A673 (cell line): ENCODE measurements around the gene TREML4.

Experiments used
- EZH2 ChIP-seq: fragments of 200-600 bp; sonication (generic); IDR thresholded peaks from 2 replicates; pipeline ENCODE4 v1.6.1; 2017; ENCODE audit warnings: borderline replicate concordance, low read depth, mild to moderate bottlenecking, mixed read lengths, antibody characterized with exemption, low read length; ENCODE audit not compliant: poor library complexity, severe bottlenecking
- TF ChIP-seq, protein P1 (sequence below): fragments of 300-800, 200-600 bp; sonication (generic); conservative IDR thresholded peaks from 2 replicates; pipeline ENCODE4 v1.5.1; 2017; ENCODE audit warnings: low read depth, mild to moderate bottlenecking, antibody characterized with exemption, low read length, moderate library complexity, mixed read lengths

DNA sequence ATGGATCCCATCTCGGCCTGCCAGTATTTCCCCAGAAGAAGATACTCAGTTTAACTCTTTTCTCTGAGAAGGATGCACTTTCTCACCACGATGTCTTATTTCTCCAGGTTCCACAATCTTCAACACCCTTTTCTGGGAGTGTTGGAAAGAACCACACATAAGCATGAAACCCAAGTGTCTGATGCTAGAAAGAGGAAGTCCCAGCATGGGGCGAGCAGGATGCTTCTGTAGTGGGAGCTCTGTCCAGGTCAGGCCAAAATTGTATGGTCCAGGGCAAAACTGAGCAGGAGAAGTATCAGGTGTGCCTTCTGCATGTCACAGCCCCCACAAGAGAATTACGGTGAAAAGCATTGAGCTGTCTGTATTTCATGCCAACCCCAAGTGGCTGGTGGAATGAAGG lies 47.3 kb downstream of the TREML4 start:
- no peak for TF ChIP-seq EZH2
- TF ChIP-seq, protein P1, sequence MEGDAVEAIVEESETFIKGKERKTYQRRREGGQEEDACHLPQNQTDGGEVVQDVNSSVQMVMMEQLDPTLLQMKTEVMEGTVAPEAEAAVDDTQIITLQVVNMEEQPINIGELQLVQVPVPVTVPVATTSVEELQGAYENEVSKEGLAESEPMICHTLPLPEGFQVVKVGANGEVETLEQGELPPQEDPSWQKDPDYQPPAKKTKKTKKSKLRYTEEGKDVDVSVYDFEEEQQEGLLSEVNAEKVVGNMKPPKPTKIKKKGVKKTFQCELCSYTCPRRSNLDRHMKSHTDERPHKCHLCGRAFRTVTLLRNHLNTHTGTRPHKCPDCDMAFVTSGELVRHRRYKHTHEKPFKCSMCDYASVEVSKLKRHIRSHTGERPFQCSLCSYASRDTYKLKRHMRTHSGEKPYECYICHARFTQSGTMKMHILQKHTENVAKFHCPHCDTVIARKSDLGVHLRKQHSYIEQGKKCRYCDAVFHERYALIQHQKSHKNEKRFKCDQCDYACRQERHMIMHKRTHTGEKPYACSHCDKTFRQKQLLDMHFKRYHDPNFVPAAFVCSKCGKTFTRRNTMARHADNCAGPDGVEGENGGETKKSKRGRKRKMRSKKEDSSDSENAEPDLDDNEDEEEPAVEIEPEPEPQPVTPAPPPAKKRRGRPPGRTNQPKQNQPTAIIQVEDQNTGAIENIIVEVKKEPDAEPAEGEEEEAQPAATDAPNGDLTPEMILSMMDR = no peak
